GM23248 (cell line): ENCODE measurements around the gene C10orf62.

ENCODE experiments used
- EZH2 ChIP-seq: fragments of 200-600 bp; sonication (generic); IDR thresholded peaks from 2 replicates; pipeline ENCODE4 v1.6.1; 2018; ENCODE audit warnings: antibody characterized with exemption, mild to moderate bottlenecking; ENCODE audit not compliant: insufficient read depth, poor library complexity, severe bottlenecking
- EZH2phosphoT487 ChIP-seq: fragments of 200-600 bp; sonication (generic); IDR thresholded peaks from 2 replicates; pipeline ENCODE4 v1.6.1; 2018; ENCODE audit warnings: antibody characterized with exemption, moderate library complexity, mild to moderate bottlenecking, low read depth; ENCODE audit not compliant: insufficient read depth

GRCh38 chr10:97640174-97640867 lies 50.8 kb downstream of the C10orf62 start, which contains the start of gene PI4K2A:
- TF ChIP-seq EZH2phosphoT487 (no peak), EZH2 (no peak)
